ENCODE measurements around the gene PXN. TPM values are rescaled to one million over a fixed set of nuclear protein-coding genes. Genes with fewer than 3 reads are reported as not detected.
A peak's percentile ranks its signal among the peaks of the same experiment; 100 is the strongest.

PXN gene
- total and polyA plus RNA-seq, 2 of the 13 experiments (the other 11 are each of a cell fraction or from before 2014, with no cell fraction given): 13.6 to 14.2 TPM

- TF ChIP-seq, protein P1, sequence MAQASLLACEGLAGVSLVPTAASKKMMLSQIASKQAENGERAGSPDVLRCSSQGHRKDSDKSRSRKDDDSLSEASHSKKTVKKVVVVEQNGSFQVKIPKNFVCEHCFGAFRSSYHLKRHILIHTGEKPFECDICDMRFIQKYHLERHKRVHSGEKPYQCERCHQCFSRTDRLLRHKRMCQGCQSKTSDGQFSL (CRISPR knock-in tag; IDR thresholded peaks at IDR 0.05): no peak
- TF ChIP-seq PHF8 (CRISPR knock-in tag; IDR thresholded peaks at IDR 0.05): peak; percentile 76
- no peak for TF ChIP-seq ZNF121 (CRISPR knock-in tag; IDR thresholded peaks at IDR 0.05)
- TF ChIP-seq NFE2 (CRISPR knock-in tag; IDR thresholded peaks at IDR 0.05): no peak
- TF ChIP-seq DMAP1 (CRISPR knock-in tag; IDR thresholded peaks at IDR 0.05): no peak; the same call in 1 of the 2 replicates
- TF ChIP-seq ZNF513 (CRISPR knock-in tag; conservative IDR thresholded peaks at IDR 0.05): no peak
- TF ChIP-seq ZNF512 (CRISPR knock-in tag; IDR thresholded peaks at IDR 0.05): no peak
- TF ChIP-seq ATF1 (CRISPR knock-in tag; IDR thresholded peaks at IDR 0.05): no peak
- no peak for TF ChIP-seq CBX5 (CRISPR knock-in tag; IDR thresholded peaks at IDR 0.05; ENCODE audit: borderline replicate concordance)
- TF ChIP-seq ATF7 (IDR thresholded peaks at IDR 0.05): no peak
- 0 out of 2 replicates have a peak, but pooled peaks have one; percentile 31 for TF ChIP-seq ATF7 (CRISPR knock-in tag; IDR thresholded peaks at IDR 0.05)
- TF ChIP-seq ZZZ3 (CRISPR knock-in tag; IDR thresholded peaks at IDR 0.05; ENCODE audit: borderline replicate concordance): no peak
- peak; percentile 83 for TF ChIP-seq STAG1 (CRISPR knock-in tag; IDR thresholded peaks at IDR 0.05)
- TF ChIP-seq CAMTA2 (CRISPR knock-in tag; IDR thresholded peaks at IDR 0.05; ENCODE audit: borderline replicate concordance): no peak
- no peak for TF ChIP-seq ZNF782 (CRISPR knock-in tag; IDR thresholded peaks at IDR 0.05; ENCODE audit: borderline replicate concordance)
- TF ChIP-seq ZNF276 (CRISPR knock-in tag; IDR thresholded peaks at IDR 0.05; ENCODE audit: low read depth): no peak
- no peak for TF ChIP-seq CREB3 (CRISPR knock-in tag; IDR thresholded peaks at IDR 0.05)
- 0 out of 2 replicates have a peak, but pooled peaks have one; percentile 27 for TF ChIP-seq SIN3B (IDR thresholded peaks at IDR 0.05; ENCODE audit: low read length)
- no peak for TF ChIP-seq NFAT5 (CRISPR knock-in tag; IDR thresholded peaks at IDR 0.05)
Measured at GRCh38 chr12:120265473-120266179, at the start of gene PXN (continued).

Measured in HepG2 (cell line).